GM18951 (cell line): ENCODE results near the gene COX6A2.

Source experiments
- POLR2A ChIP-seq: IDR thresholded peaks from 4 replicates; pipeline ENCODE4 v1.6.1; 2011; ENCODE audit warnings: mild to moderate bottlenecking; ENCODE audit not compliant: insufficient read length, insufficient read depth; ENCODE audit errors: extremely low read depth
- in situ Hi-C: fragments of 300-500 bp; cut with MboI; formaldehyde crosslinking; loops from one replicate; pipeline ENCODE4 v1.12.0; 2022; ENCODE audit warnings: low sequenced_read_pairs, mixed read lengths, inconsistent platforms; ENCODE audit not compliant: unreplicated experiment

The COX6A2 gene

DNA sequence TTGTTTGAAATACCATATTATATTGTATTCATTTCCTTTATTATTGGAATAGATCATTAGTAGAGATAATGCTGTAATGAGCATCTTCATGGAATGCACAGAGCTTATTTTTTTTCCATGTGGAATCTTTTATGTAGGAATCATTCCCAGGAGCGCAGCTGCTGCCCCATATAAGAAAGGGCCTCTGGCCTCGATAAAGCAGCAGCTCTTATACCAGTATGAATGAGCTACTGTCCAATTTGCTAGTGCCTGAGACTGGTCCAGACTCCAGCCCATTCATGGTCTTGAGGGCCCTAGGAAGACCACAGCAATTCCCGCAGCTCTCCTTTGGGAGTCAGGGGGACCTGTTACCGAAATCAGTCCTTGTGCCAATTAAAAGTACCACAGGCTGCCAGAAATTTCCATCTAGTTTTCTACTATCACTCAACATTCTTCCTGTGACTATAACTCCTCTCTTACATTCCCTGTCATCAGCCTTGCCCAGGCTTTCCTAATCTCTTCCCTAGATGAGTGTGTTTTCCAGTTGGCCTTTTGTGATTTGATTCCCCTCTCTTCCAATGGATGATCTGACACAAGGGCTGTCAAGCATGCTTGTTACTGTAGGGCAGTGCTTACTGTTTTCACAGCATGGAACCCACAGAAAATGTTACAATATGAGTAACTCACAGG lies 12.5 kb upstream of the COX6A2 start:
- in situ Hi-C loops: loop anchor here (25.0 kb wide), 1 partner anchor 453 kb away; the partner anchor contains the start of gene HSD3B7
- TF ChIP-seq POLR2A: no peak

DNA sequence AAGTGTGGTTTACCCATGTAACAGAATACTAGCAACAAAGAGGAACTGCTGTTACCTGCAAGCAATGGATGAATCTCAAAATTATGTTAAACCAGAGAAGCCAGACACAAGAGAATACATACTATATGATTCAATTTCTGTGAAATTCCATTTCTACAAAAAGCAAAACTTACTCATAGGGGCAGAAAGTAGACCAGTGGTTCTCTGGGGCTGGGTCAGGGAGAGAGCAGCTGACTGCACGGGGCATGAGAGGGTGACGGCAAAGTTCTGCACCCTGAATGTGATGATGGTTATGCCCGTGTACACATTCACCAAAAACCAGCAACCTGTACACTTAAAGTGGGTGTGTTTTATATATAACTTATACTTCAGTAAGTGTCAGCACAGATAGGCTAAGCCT lies 11.4 kb upstream of the COX6A2 start:
- in situ Hi-C loops: loop anchor here (25.0 kb wide), 1 partner anchor 452 kb away; the partner anchor contains the start of gene HSD3B7

DNA sequence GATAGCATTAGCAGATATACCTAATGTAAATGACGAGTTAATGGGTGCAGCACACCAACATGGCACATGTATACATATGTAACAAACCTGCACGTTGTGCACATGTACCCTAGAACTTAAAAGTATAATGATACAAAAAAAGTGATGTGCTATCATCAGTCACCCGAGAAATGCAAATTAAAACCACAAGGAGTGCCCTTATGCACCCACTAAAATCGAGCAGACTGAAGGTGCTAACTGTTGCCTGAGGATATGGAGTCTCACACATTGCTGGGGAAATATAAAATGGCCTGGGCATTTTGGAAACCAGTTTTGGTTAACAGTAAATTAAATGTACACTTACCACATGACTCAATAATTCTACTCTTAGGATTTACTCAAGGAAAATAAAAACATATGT lies 10.9 kb upstream of the COX6A2 start:
- in situ Hi-C loops: loop anchor here (25.0 kb wide), 1 partner anchor 452 kb away; the partner anchor contains the start of gene HSD3B7

More for the DNA sequence above, 11.4 kb upstream of the COX6A2 start:
- no peak for TF ChIP-seq POLR2A

DNA sequence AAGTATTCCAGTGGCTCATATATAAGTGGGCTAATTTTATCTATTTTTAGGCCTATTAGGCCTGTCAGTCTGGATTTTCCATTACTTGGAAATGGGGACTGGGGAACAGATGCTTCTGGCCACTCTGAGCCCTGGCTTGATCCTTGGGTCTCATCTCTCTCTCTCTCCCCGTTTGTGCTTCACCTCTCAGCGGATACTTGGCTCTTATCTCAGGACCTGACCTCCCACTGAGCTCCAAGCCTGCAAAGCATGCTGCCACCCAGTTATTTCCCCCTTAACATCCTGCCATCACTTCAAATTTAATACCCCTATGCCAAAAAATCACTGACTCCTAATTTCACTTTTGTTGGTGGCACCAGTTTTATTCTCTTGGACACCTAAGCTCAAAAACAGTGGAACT lies 10.3 kb upstream of the COX6A2 start:
- in situ Hi-C loops: loop anchor here (25.0 kb wide), 1 partner anchor 451 kb away; the partner anchor contains the start of gene HSD3B7

DNA sequence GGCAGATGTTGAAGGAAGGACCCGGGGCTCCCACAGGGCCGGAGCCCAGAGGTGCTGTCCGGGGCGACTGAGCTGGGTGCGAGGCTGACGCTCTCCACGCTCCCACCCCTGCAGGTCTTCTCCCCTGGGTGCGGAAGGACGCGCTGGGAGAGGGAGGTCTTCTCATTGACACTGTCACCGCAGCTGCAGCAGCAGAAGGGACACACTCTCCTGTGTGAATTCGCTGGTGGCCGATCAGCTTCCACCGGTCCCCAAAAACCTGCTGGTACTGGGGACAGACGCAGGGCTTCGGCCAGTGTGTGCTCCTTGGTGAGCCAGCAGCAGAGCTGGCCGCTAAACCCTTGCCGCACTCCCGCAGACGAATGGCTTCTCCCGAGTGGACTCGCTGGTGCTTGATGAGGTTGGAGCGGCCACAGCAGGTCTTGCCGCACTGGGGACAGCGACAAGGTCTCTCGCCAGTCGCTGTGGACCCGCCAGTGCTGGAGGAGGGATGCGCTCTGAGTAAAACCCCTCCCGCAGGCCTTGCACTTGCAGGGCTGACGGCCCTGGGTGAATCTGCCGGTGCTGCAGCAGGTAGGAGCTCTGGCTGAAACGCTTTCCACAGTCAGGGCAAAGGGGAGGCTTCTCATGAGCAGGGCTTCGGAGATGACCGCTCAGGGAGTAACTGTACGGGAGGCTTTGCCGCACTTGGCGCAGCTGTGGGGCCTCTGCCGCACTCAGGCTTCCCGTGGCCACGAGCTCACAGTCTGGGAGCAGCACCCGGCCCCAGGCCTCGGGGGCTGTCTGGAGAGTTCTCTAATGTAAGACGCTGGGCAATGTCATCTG lies 8.3 kb upstream of the COX6A2 start:
- TF ChIP-seq POLR2A: no peak
- in situ Hi-C loops: loop anchor here (25.0 kb wide), 1 partner anchor 449 kb away; the partner anchor contains the start of gene HSD3B7

More for the DNA sequence above, 10.3 kb upstream of the COX6A2 start:
- TF ChIP-seq POLR2A: no peak

DNA sequence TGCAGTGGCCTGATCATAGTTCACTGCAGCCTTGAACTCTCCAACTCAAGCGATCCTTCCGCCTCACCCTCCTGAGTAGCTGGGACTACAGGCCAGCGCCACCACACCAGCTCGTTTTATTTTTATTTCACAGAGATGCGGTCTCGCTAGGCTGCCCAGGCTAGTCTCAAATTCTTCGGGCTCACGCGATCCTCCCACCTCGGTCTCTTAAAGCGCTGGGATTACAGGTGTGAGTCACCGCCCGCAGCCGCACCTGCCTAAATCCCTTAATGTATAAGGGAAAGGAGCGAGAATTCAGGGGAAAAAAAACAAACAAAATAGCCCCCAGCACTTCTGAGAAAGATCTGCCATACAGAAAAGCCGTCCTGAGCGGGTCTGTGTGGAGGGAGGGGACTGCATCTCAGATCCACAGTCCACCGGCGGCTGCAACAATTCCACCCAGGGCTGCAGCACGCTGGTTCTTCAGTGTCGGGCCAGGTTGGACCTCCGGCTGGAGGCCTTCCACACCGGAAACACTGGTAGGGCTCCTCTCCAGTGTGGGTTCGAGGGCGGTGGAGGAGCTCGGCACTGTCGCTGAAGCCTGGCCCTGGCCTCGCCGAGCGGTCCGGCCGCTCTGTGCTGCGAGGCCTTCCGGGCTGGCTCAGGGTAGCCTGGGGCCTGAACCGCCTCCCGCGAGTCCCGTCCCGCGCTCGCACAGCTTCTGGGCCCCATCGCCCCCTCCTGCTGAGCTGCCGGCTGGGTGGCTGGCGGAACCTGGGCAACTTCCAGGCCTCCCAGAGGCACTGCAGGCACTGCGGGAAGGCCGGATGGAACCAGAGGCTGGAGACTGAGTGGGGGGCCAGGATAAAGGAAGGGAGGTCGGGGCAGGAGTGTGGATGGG lies 7.4 kb upstream of the COX6A2 start:
- no peak for TF ChIP-seq POLR2A
- in situ Hi-C loops: loop anchor here (25.0 kb wide), 1 partner anchor 448 kb away; the partner anchor contains the start of gene HSD3B7

DNA sequence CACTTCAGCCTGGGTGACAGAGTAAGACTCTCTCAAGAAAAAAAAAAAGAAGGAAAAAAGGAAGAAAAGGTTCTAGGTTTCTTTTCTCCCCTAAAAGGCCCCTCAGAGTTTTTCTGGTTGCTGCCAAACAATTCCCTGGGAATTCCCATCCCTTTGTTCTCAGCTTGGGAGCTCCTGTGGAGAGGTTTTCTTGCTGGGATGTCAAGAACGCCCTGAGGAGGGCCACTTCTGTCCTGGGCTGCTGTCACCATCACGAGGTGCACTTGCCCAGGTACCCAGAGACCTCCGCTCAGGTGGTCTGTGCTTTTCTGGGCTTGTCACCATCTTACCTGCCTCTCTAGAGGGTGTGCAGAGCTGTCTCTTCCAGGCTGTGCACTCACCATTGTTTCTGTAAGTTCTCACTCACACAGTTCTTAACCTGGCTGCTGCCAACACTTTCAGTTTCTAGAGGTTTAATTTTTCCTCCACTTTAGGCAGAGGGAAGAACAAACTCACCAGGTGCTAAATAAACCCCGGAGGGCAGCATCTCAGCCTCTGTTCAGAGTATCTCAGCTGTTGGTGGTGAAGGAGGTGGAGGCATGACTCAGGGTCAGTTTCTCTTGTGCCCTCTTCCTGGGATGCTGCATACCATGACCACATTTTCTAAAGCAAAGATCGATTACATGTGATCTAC lies 2.4 kb upstream of the COX6A2 start:
- in situ Hi-C loops: loop anchor here (25.0 kb wide), 1 partner anchor 443 kb away; the partner anchor contains the start of gene HSD3B7

DNA sequence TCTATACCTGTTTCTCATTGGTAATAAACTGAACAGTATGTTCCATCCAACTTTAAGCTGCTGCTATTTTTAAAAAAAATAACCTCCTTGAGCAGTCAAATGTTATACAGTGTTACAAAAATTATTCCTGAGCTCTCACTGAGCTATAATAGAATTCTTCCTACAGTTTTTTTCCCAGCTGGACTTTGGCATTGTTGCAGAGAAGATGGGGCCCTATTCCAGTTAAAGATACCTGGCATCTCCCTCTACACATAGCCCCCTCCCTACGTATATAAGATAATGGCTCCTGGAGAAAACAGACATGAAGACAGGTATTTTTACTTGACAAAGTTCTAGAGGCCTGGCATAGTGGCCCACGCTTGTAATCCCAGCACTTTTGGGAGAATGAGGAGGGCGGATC lies 1.6 kb upstream of the COX6A2 start:
- in situ Hi-C loops: loop anchor here (25.0 kb wide), 1 partner anchor 442 kb away; the partner anchor contains the start of gene HSD3B7
- TF ChIP-seq POLR2A: no peak

More for the DNA sequence above, 2.4 kb upstream of the COX6A2 start:
- no peak for TF ChIP-seq POLR2A

DNA sequence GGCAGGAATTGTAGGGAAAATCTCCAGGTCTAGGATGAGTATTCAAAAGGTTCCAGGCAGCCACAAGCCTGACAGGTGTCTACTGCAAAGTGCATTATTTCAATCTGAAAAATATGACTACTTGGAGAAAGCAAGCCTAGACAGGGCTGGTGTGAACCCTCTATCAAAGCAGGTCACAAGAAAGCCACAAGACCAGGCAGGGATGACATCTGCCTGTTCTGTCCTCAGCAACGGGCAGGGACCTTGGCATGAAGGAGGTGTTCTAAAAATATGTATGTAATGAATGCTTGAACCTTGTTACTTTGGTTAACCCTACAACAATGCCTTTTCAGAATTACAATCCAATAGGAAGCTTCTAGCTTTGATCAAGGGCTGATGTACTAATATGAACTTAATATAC lies 1.2 kb upstream of the COX6A2 start:
- in situ Hi-C loops: loop anchor here (25.0 kb wide), 1 partner anchor 442 kb away; the partner anchor contains the start of gene HSD3B7
- no peak for TF ChIP-seq POLR2A

DNA sequence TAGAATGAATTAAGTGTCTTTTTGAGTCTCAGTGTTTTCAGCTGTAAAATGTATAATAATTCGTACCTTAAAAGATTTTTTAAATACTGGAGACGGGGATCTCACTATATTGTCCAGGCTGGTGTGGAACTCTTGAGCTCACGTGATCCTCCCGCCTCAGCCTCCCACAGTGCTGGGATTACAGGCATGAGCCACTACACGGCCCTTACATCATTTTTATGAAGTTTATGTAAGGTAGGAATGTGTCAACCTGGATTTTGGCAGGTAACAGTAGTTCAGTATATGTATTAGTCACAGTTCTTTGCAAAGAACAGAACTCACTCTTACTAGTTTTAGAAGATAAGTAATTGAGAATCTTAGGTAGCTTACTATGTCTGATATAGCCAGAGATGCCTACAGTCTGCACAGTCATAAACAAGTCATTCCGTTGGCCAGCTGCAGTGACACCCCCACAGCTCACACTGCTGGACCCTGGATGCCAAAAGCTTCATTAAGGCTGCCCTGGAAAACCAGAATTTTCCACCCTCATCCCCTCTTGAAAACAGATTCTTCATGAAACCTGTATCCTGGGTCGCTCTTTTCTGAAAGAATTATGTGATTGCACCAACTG lies 583 bp upstream of the COX6A2 start:
- in situ Hi-C loops: loop anchor here (25.0 kb wide), 1 partner anchor 441 kb away; the partner anchor contains the start of gene HSD3B7
- no peak for TF ChIP-seq POLR2A

DNA sequence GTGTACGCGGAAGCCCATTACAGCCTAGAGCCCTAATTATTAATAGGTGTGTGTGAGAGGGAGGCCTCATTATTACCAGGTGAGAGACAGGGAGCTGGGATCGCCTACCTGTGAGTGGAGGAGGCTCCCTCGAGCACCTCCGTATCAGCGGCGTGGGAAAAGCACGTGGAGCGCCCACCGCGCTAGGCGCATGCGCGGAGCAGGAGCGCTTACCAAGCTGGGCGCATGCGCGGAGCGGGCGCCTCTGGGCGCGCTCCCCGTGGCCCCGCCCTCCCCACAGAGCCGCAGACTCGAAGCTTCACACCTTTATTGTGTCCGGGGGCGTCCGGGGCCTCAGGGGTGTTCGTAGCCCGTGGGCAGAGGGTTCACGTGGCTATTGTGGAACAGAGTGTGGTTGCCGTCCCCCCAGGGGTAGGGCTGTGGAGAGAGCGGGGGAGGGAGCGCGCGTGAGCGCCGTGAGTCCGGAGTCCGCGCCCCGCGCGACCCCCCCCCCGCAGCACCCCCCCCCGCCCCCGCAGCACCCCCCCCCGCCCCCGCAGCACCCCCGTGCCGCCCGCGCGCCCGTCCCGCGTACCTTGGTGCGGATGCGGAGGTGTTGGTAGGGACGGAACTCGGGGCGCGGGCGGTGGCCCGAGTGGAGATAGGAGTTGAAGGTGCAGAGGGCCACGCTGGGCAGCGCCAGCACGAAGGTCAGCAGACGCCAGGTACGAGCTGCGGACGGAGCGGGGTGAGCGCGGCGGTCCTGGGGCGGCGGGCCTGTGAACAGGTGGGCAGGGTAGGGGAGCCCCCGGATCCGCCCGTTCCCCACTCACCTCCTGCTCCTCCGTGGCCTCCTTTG lies 500 bp downstream of the COX6A2 start:
- in situ Hi-C loops: loop anchor here (25.0 kb wide), 1 partner anchor 440 kb away; the partner anchor contains the start of gene HSD3B7
- TF ChIP-seq POLR2A: no peak
